22Rv1 (cell line): Measurements from ENCODE around the gene RASL12.

Source experiments
- H3K27ac ChIP-seq: fragments of 450-650 bp; 2 replicates; pipeline ENCODE4 v1.5.1; 2017
- ZFX ChIP-seq: fragments of 450-650 bp; IDR thresholded peaks from 2 replicates; pipeline ENCODE4 v1.6.1; 2017; ENCODE audit warnings: antibody characterized with exemption, borderline replicate concordance
- TF ChIP-seq, protein P1 (sequence below): fragments of 450-650 bp; IDR thresholded peaks from 2 replicates; pipeline ENCODE4 v1.5.1; 2017; ENCODE audit warnings: mild to moderate bottlenecking

RASL12 gene

DNA sequence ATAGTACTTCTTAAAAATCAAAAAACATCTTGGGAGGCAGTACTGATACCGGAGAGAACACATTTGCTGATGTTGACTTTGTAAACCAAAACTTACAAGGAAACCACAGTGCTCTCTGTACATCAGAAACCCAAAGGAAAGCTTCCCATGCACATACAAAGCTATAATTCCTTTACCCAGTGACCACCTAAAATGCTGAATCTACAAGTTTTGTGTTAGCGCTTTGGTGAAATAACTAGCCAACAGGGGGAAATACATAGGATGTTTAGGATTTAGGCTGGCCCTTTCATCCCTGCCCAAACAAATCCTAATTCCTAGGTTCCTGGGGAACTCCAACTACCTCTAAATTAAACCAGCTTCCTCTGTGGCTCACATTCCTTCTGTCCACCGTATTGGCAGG, 62.8 kb downstream of the RASL12 start:
- no peak overlapping the region for H3K27ac ChIP-seq
- TF ChIP-seq, protein P1, sequence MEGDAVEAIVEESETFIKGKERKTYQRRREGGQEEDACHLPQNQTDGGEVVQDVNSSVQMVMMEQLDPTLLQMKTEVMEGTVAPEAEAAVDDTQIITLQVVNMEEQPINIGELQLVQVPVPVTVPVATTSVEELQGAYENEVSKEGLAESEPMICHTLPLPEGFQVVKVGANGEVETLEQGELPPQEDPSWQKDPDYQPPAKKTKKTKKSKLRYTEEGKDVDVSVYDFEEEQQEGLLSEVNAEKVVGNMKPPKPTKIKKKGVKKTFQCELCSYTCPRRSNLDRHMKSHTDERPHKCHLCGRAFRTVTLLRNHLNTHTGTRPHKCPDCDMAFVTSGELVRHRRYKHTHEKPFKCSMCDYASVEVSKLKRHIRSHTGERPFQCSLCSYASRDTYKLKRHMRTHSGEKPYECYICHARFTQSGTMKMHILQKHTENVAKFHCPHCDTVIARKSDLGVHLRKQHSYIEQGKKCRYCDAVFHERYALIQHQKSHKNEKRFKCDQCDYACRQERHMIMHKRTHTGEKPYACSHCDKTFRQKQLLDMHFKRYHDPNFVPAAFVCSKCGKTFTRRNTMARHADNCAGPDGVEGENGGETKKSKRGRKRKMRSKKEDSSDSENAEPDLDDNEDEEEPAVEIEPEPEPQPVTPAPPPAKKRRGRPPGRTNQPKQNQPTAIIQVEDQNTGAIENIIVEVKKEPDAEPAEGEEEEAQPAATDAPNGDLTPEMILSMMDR, result no peak
- TF ChIP-seq ZFX, result no peak
